NOMO-1 treated with DMSO at 0.1 percent for 48 hours (cell line): Measurements from ENCODE around the gene ALPL.

Experiments used
- DNase-seq: peaks from one replicate; lab custom pipeline; 2025; ENCODE audit not compliant: unreplicated experiment; lab: John Stamatoyannopoulos, UW

Gene ALPL

GRCh38 chr1:21596174-21596573 lies 87.0 kb downstream of the ALPL start:
- no peak for DNase-seq

DNA sequence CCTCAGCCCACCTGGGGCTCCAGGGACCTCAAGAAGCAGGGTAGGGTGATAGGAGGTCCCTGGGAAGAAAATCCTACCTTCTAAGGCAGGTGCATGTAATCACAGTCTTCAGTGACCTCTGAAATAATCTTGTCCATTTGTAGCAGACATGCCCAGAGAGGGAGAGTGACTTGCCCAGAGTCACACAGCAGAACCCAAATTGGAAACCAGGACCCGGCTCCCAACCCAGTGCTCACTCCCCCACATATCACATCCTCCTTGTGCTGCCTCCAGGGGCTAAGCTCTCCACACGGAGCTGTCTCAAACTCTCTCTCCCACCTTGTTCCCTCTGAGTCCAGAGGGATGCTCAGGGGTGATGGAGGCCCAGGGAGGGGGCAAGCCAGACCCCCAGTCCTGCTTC lies 87.4 kb downstream of the ALPL start:
- DNase-seq, result no peak

GRCh38 chr1:21597753-21598152 lies 88.5 kb downstream of the ALPL start:
- DNase-seq, result no peak

DNA sequence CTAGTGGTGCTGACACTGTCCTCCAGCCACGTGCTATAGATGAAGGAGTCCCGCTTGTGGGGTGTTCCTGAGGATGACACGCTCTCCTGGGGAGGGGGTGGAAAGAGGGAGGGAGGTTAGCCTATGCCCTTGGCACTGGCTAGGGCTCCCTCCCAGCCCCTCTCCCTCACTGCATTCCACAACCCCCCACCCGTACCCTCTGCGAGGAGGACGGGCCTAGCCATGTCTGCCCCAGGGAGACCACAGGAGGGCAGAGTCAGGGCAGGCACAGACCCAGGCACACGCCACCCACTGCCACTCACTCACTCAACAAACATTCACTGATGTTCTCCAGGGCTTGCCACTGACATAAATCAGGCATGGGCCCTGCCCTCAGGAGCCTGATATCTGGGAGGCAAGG lies 89.2 kb downstream of the ALPL start:
- no peak for DNase-seq

GRCh38 chr1:21598904-21599303 lies 89.7 kb downstream of the ALPL start:
- no peak for DNase-seq

- DNase-seq, result no peak
Observed at GRCh38 chr1:21599402-21599801, 90.2 kb downstream of the ALPL start.

DNA sequence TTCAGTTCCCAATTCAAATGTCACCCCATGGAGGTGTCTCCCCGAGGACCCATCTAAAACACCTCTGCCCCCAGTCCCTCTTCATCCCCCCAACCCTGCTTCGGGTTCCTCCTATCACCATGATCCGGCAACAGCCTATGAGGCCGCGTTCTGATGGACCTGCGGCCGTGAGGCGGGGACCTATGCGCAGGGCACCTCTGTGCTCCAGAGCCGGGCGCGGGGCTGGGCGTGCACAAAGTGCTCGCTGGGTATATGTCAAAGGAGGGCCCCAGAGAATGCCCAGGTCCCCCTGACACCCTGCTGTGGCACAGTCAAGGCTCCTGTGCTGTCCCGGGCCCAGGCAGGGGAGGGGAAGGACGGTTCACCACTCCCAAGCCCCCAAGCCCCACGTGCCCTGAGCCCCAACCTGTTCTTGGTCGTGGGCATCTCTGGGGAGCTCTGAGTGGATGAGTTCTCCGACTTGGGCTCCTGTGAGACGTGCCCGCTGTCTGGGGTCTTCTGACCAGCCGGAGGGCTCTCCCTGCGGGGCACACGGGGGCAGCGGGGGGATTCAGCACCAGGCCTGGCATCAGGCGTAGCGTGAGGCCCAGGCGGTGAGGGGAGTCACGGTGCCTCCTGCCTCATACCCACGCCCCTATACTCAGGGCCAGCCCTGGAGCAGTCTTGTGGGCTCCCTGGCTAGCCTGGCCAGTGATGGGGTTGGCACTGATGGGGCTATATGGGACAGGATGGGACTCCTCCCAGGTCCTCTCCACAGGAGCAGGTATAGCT lies 92.2 kb downstream of the ALPL start:
- DNase-seq, result no peak

GRCh38 chr1:21603177-21604138 lies 94.2 kb downstream of the ALPL start:
- no peak for DNase-seq

- DNase-seq, result no peak
Observed at GRCh38 chr1:21604208-21604957, 95.2 kb downstream of the ALPL start.

- no peak for DNase-seq
Observed at GRCh38 chr1:21605012-21605715, 95.9 kb downstream of the ALPL start.

- no peak for DNase-seq
Observed at GRCh38 chr1:21605964-21606705, 96.9 kb downstream of the ALPL start.

DNA sequence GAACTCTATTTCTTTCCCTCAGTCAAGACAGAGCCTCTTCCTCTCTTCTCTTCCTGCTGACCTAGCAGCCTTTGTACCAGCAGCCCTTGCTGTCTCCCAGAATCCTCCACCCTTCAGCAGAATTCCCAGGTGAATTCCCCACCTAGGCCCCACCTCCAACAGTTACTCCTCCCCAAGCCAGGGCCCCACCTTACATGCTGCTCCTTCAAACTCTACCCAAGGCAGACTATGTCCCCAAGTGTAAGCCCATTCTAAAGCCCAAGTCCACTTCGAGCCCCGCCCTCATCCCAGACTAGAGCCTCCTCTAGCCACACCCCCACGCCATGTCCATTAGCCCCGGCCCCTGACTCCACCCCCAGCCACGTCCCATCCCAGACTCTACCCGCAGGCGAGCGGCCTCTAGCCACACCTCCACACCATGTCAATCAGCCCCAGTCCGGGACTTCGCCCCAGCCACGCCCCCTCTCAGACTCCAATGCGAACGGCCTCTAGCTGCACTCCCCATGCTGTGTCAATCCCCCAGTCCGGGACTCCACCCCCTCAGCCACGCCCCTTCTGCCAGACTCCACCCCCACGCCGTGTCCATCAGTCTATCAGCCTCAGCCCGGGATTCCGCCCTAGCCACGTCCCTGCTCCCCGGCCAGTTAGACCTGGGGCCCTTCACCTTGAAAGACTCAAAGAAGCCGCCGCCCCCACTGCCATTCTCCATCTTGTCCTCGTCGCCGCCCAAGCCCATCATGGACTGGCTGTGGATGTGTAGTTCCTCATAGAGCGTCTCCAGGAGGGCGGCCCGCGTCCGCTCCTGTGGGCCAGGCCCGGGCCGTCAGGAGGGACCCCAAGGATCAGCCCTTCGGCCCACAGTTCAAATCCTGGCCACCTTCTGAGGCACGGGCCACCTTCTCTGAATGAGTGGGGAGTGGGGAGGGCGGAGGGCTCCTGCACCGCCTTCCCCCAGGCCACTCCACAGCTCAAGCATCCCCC lies 98.6 kb downstream of the ALPL start:
- DNase-seq, result no peak

DNA sequence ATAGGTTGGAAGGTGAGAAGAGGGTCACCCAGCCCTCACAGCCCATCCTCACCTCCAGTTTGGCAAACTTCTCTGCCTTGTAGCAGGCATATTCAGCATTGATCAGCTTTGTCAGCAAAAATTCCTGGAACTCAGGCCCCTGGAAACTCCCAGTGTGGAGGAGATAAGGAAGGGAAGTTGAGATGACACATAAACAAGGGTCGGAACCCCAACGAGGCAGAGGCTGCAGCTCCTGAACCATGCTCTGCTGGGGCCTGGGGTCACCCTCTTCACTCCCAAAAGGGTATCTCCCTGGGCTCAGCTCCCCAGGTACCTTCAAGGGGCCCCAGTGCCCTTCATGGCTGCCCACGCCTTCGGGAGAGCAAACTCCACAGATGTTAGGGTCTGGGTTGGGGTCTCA lies 99.6 kb downstream of the ALPL start:
- no peak for DNase-seq

DNA sequence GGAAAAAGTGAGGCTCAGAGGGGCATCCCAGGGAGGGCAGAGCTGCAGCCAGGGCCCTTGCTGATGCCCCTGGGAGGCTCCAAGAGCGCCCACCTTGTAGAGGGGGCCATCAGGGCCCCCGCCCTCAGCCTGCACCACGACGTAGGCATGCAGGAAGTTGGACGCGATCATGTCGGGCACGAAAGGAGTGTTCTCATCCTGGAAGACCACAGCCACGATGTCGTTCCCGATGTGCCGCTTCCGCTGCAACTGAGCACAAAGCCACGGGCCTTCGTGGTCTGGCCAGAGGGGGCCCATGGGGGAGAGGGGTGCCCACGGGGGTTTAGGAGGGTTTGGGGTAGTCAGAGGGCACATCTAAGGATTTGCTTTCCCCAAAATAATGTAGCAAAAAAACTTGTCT lies 100.8 kb downstream of the ALPL start:
- no peak for DNase-seq

GRCh38 chr1:21610989-21611785 lies 102.0 kb downstream of the ALPL start:
- DNase-seq, result no peak

DNA sequence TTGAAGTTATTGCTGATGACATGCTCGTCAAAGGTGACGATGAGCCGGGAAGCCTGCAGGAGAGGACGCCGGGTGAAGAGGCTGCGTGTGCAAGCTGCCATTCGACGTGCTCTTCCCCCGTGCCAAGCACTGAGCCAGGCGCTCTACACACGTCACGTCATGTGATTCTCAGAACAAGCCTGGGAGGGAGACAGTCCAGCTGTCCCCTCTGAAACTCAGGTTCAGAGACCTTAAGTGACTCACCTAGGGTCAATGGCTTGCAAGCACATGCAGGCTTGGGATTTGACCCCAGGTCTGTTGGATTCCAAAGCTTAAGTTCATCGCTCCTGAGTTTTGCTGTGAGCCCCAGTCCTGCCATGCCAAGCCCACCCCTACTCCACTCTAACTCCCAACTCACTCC lies 102.8 kb downstream of the ALPL start:
- no peak for DNase-seq

- DNase-seq, result no peak
Observed at GRCh38 chr1:21613072-21613867, 104.0 kb downstream of the ALPL start.
